VCaP (cell line): ENCODE measurements around the gene HCFC2.

Source experiments
- H3K27ac ChIP-seq: fragments of 450-650 bp; 2 replicates; pipeline ENCODE4 v1.5.1; 2017
- CTCF ChIP-seq: fragments of 450-650 bp; conservative IDR thresholded peaks from 2 replicates; pipeline ENCODE4 v1.5.1; 2017; ENCODE audit warnings: mild to moderate bottlenecking, moderate library complexity

HCFC2 gene

GRCh38 chr12:104147346-104147745 is 83.0 kb downstream of the HCFC2 start:
- no peak for TF ChIP-seq CTCF
- no peak overlapping the region for H3K27ac ChIP-seq

- no peak for TF ChIP-seq CTCF
- H3K27ac ChIP-seq = no peak overlapping the region
Observed at GRCh38 chr12:104150416-104150815, 86.1 kb downstream of the HCFC2 start.

DNA sequence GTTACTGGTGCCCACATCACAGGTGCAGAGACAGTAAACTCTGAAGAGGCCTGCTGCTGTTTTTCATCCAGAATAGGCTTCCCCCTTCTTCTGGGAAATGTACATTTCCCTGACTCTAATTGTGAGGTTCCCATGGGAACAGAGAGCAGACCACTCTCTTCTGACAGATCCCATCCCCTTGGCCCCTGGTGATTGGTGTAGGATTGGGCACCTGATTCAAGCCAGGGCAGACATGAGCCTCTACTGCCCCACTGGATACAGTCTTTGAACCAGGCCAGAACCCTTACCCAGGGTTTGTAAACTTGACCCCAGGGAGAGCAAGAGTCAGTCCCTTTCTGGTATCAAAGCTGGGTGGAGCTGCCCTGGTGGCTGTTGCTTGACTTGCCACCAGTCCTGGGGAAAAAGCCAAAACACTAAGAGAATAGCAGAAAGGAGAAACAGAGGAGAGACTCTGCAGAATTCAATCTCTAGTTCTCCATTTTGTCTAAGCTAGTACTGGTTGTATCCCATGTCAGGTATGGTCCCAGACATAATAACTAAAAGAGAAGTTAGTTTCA is 88.4 kb downstream of the HCFC2 start:
- no peak for TF ChIP-seq CTCF

GRCh38 chr12:104154286-104154685 is 90.0 kb downstream of the HCFC2 start:
- no peak for TF ChIP-seq CTCF
- no peak overlapping the region for H3K27ac ChIP-seq

More for the DNA sequence above, 88.4 kb downstream of the HCFC2 start:
- H3K27ac ChIP-seq = no peak overlapping the region

GRCh38 chr12:104154806-104155205 is 90.5 kb downstream of the HCFC2 start:
- H3K27ac ChIP-seq = no peak overlapping the region
- TF ChIP-seq CTCF = no peak
